NCI-H510A treated with DMSO at 0.1 percent for 48 hours (cell line): ENCODE measurements around the gene GPR3.
A peak's percentile ranks its signal among the peaks of the same experiment; 100 is the strongest.
"Not testable (repeated sequence)": the region's sequence is repeated elsewhere in the genome, so short reads cannot be mapped to it uniquely, and the experiment has no call there.

Experiments used
- DNase-seq: peaks from one replicate; lab custom pipeline; 2025; lab: John Stamatoyannopoulos, UW

GPR3 gene

DNA sequence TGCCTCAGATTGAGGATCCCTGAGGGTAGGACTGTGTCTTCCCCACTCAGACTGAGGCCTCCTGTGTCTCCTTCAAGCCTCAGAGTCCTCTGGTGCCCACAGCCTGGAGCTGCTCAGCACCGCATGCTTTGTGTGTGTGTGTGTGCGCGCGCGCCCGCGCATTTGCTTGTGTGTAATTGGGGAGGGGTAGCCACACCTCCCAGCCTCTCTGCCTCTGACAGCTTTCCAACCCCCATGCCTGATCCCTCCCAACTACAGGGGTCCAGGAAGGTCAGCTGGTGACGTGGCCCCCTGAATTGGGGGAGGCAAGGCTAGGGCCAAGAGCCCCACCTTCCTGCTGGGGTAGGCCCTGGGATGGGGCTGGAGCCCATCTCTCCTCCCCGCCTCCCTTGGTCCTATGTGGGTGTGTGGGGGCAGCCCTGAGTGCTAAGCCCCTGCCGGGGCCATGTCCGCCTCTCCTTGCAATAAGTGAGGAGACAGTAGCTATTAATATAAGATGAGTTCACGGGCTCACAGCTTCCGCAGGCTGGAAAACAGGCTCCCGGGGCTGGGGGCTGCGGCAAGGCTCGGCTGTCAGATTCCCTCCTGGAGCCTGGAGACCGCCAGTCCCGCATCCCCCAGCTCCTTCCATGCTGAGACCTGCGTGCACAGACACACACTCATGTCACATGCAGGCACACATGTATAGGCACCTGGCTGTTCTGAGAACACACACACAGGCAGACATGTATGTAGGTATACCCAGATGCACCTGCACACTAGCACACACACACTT is 7.0 kb downstream of the GPR3 start:
- no peak for DNase-seq

GRCh38 chr1:27400082-27400962 is 7.9 kb downstream of the GPR3 start:
- DNase-seq = no peak

GRCh38 chr1:27400963-27401341 is 8.5 kb downstream of the GPR3 start:
- DNase-seq = no peak

DNA sequence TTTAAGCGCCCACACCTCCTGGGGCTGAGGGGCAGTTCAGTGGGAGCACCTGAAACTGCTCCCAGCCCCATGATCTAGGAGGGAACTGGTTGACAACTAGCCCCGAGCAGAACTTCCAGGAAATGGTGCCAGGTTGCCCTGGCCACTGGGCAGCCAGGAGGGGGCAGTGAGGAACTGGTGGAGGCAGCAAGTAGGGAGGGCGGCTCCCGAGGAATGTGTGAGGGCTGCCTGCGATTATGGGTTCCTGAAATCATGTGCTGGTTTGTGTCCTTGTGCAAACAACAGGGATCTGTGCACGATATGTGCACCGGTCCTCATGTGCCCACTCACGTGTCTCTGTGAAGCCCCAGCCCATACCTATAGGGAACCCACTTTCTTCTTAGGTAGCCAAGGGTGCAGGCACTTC is 9.9 kb downstream of the GPR3 start:
- DNase-seq = peak; percentile 26

- no peak for DNase-seq
Observed at GRCh38 chr1:27403065-27403726, 10.8 kb downstream of the GPR3 start.

GRCh38 chr1:27403931-27404330 is 11.5 kb downstream of the GPR3 start:
- no peak for DNase-seq

DNA sequence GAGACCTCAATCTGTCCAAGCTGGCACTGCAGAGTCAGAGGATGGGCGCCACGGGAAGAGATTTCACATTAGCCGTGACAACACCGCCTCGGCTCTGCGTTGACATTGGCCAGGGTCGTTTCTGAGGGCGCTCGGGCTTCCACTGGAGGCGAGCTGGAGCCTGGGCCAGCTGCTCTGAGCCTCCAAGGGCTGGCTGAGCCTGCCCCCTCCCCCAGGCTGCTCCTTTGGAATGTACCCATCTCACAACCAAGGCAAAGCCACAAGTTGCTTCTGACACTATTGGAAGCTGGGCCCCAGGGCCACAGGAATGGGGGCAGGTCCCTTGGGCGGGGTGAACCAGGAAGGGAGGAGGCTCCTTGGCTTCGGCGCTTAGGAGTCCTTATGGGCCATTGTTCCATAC is 12.7 kb downstream of the GPR3 start:
- no peak for DNase-seq

DNA sequence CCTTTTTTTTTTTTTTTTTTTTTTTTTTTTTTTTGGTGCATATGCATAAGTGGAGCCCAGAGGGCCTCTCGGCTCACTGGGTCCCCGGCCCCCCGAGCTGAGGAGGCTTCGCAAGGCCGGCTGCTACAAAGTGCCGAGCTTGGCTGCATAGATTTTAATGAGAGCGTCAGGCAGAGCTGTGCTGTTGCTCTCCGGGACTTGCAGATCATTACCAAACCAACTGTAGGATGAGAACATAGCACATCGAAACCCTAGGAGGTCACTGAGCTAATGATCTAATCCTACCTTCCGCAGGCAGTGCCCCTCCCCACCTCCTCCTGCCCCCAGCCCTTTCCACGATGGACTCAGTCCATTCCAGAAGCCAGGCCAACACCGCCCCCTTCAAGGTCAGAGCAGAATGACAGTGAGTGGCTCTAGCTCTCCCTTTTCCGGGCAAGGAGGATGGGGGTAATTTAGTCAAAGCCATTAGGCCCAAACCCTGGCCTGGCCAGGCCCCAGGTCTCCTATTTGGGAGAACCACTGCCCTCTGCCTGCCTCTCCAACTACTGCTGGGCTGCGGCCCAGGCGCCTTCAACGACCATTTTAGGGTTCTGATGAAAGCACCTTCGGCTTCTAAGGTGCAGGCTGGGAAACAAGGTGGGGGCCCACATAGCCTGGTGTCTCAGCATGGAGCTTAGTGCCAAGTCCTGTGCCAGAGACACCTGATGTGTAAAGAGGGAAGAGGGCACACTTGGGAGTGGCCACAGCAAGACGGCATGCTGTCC is 13.4 kb downstream of the GPR3 start:
- not testable (repeated sequence) for DNase-seq

GRCh38 chr1:27406362-27406680 is 13.9 kb downstream of the GPR3 start:
- no peak for DNase-seq

DNA sequence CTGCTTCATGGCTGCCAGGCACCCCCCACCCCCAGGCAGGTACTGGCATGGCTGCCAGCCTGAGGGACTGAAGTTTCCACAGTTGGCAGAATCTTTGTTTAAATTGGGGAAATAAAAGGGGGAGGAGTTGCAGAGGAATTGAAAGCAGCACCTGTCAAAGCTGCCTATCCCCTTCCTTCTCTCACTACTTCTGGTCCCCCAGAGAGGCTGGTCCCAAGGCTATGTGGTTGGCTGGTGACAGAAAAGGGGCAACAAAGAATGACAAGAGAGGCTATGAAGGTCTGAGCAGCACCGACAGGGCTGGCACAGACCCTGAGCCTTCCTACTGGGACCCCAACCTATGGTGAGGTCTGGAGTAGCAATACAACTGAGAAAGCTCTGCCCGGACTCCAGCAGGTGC is 14.4 kb downstream of the GPR3 start:
- DNase-seq = not testable (repeated sequence)

DNA sequence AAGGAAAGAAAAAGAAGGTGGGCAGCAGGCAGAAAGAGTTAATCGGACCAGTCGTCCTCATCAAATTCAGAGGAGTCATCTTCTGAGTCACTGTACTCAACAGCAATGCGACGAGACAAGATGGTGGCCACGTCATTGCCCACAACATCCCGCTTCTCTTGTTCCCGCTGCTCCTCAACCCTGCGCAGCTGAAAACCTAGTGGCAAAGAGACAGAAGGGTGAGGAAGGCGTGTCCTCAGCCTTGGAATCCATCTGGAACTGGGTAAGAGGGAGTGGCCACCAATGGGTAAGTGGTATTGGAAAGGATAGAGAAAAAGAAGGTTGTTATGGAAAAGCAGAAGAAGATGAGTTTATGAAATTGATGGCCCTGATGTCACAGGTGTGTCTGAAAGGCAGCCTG is 15.7 kb downstream of the GPR3 start:
- DNase-seq = no peak

DNA sequence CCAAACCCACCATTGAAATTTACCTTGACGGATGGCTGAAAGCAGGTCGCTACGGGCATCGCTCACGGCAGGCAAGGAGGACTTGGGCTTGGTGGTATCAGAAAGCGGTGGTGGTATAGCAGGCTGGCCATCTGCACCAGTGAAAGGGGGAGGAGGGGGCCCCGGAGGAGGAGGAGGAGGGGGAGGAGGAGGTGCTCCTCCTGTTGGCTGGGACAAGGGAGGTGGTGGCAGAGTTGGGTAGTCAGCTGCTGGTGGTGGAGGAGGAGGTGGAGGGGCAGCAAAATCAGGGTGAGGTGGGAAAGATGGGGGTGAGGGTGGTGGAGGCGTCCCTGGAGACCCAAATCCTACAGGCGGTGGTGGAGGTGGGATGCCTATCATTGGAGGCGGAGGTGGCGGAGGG is 17.2 kb downstream of the GPR3 start:
- DNase-seq = no peak

- DNase-seq = no peak
Observed at GRCh38 chr1:27410709-27411108, 18.3 kb downstream of the GPR3 start.

DNA sequence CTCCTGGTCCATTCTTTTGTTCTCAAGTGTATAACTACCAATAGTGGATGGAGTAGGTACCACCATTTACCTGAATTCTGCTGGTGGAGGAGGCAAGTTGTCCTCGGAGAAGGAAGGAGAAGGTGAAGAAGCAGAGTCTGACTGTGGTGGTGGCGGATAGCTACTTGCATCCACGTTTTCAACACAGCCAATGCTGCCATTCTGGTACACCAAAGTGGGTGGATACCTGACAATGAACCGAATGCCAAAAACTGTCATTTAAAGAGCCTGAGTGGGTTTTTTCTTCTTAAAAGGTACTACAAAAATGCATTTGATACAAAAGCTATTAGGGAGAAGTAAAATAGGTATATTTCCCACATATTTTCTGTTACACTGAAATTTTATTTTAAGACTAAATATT is 20.1 kb downstream of the GPR3 start:
- DNase-seq = no peak

GRCh38 chr1:27413004-27413403 is 20.6 kb downstream of the GPR3 start:
- no peak for DNase-seq

DNA sequence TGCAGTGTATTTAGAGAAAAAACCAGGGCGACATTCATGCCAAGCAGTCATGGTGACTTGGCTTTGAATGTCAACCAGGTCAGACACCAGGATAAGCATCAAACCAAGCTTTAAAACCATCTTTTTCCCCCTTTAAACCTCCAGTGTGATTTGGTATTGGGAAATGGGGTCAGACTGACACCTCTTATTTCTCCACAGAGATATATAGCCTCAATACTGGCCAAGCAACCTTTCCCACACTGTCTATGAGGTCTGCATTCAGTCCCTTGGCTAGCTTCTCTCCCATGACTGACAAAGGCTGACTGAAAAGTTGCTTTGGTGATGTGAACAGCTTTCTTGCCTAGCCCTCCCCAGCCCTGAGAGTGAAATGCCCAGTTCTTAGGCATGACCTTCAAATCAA is 21.7 kb downstream of the GPR3 start:
- no peak for DNase-seq

GRCh38 chr1:27416387-27417111 is 24.1 kb downstream of the GPR3 start:
- DNase-seq = peak; percentile 56

DNA sequence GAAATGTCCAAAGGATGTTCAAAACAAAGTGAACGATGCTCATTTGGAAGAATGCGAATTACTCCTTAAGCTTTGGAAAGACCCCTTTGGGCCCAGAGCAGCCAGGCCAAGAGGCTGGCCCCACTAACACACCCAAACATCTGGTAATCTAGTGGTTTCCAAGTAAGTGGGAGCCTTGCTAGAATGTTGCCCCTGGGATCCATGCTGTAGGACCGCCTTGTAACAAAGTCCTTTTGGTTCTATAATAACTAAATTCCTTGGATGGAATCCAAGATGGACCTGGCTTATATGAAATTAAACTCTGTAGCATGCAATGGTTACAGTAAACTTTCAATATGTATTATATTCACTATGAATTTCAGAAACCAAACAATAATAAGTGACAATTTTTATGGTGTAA is 25.3 kb downstream of the GPR3 start:
- DNase-seq = no peak

- no peak for DNase-seq
Observed at GRCh38 chr1:27418326-27419185, 26.1 kb downstream of the GPR3 start.

GRCh38 chr1:27423709-27424108 is 31.3 kb downstream of the GPR3 start:
- DNase-seq = no peak

DNA sequence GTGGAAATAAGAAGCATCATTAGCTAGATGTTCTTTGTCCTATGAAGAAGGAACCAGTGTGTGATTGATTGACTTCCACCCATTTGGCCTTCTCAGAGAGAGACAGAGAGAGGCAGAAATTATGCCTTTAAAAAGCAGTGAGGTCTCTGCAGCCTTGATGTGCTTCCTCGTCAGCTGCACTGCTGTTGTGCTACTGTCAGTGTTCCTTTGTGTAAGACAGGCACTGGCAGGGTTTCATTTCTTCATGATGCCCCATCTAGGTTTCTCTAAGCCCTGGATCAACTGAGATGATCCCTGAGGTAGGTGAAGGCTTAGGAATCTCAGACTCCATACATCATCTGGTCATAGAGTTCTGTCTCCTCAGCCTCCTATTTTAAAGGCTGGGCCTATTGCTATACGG is 34.9 kb downstream of the GPR3 start:
- DNase-seq = no peak
